ENCODE measurements around the gene PLD2.

- TF ChIP-seq YY1 (IDR thresholded peaks at IDR 0.05; ENCODE audit: insufficient read depth, insufficient read length) (no peak), ZNF274 (IDR thresholded peaks at IDR 0.05; ENCODE audit: low read depth, low read length) (no peak), SUZ12 (IDR thresholded peaks at IDR 0.05; ENCODE audit: extremely low read depth, insufficient read depth, insufficient read length) (no peak)
These were observed 34.7 kb upstream of the PLD2 start for GRCh38 chr17:4772235-4772613.
